HL-60/S4 treated with phorbol 12-myristate 13-acetate at 8.2 ng/mL for 4 days and 3 days (cell line): ENCODE measurements around the gene CCDC92B.
"Not testable (repeated sequence)": the region's sequence is repeated elsewhere in the genome, so short reads cannot be mapped to it uniquely, and the experiment has no call there.

Experiments used
- in situ Hi-C: fragments of 300-500 bp; cut with MboI; formaldehyde crosslinking; loops from 2 replicates; pipeline ENCODE4 v1.15.0; 2022; ENCODE audit warnings: low sequenced_read_pairs

Gene CCDC92B

DNA sequence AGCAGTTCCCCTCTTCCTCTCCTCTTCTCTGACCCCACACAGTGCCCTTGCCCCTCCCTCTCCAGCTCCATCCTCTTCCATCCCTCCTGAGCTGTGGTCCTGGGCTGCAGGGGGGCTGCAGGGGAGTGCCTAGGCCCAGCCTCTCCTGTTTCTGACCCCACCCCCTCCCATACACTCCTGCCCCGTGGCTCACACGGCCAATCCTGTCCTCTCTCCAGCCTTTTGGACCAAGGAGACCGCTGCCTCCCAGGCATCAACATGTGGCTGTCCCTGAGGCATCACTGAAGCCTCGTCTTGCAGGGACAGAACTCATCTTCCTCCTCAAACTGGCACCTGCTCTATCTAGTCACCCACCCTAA lies 44.6 kb downstream of the CCDC92B start:
- in situ Hi-C loops: no loop called here

DNA sequence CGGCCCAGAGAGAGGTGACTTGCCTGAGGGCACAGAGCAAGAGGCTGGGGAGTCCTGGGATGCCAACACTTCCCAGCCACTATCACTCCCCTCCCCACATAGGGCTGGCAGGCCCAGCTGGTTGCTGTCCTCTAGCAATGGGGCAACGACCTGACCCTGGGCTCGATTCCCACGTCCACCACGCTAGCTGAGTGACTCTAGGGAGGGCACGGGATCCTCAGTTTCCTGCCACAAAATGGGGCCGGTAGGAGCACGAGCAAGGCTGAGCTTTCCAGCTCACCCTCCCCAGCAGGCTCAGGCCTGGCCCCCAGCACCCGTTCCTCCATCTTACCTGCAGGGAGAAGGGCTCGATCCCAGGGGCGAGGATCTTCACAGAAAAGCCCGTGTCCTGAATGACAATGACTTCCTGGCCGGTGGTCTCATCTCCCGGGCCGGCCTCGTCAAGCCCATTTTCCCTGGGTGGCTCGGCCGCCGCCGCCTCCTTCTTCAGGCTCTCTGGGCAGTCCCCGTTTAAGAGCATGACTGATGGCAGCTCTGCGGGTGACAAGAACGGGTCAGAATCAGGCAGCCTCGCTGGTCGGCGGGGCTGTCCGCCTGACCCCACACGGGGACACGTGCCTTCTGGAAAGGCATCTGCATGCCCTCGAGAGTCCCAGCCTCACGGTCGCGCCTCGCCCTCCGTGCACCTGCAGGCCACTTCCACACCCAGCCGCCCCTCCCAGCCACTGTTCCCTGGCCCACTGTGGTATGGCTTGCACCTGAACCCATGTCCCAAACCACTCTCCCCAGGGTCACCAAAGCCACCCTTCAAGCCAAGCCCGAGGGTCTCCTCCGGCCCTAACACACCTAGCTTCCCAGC lies 45.2 kb downstream of the CCDC92B start:
- in situ Hi-C loops: no loop called here

DNA sequence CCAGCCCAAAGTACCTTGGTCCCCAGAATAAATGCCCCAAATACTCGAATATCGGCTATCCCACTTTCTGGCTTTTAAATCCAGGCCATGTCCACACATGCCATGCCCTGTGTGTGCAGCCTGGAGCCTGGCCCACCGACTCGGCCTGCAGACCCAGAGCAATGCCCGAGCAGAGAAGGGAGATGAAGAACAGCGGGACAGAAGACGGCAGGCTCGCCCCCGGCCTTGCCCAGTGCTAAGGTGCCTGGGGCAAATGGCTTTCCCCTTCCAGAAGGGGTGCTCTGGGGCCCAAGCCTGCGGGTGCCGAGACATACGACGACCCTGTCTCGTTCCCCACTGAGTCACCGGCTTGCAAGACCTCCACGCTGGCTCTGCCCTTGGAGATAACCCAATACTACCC lies 45.8 kb downstream of the CCDC92B start:
- in situ Hi-C loops: no loop called here

DNA sequence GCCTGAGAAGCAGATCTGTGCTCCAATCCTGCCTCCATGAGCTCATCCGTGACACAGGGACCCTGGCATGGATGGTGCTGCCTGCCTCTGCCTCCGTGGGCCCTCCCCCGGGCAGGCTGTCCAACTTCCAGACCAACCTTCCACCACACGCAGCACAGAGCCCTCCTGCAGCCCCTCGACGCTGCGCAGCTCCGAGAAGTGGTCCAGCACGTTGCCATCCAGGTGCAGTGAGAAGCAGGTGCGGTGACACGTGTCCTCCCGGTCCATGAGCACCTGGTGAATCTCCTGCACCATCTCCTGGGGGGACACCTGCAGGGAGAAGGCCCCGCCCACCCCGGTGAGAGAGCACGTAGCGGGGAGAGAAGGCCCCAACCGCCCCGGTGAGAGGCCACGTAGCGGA lies 46.3 kb downstream of the CCDC92B start:
- in situ Hi-C loops: no loop called here

DNA sequence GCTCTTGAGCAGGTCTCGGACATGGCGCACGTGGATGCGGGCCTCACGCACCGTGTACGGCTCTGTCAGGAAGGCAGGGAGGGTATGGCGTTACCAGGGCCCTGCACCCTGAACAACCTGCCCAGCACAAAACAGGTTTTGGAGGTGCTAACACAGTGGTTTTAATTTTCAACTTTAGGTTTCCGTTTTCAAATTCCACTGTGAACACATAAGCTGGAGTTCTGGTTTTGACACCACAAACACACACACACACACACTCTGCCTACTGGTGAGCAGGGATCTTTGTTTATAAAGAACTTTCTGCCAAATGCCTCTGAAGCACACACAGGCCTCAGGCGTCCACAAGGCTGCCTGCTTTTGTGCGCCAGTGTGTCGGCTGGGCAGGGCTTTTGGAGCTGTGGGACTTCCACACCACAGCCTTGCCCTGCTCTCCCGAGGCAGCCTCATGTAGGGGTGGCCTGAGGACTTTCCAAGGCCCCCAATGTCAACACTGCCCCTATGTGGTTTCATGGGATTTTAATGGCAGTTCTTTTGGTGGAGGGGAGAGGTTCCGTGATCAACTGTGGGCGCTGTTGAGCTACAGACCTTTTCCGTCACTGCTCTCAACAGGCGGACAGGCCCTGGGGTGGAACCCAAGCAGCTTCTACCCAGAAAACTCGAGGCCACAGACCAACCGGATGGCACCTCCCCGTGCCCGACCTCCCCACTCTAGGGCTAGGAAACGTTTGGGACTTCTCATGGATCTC lies 47.3 kb downstream of the CCDC92B start:
- in situ Hi-C loops: no loop called here

DNA sequence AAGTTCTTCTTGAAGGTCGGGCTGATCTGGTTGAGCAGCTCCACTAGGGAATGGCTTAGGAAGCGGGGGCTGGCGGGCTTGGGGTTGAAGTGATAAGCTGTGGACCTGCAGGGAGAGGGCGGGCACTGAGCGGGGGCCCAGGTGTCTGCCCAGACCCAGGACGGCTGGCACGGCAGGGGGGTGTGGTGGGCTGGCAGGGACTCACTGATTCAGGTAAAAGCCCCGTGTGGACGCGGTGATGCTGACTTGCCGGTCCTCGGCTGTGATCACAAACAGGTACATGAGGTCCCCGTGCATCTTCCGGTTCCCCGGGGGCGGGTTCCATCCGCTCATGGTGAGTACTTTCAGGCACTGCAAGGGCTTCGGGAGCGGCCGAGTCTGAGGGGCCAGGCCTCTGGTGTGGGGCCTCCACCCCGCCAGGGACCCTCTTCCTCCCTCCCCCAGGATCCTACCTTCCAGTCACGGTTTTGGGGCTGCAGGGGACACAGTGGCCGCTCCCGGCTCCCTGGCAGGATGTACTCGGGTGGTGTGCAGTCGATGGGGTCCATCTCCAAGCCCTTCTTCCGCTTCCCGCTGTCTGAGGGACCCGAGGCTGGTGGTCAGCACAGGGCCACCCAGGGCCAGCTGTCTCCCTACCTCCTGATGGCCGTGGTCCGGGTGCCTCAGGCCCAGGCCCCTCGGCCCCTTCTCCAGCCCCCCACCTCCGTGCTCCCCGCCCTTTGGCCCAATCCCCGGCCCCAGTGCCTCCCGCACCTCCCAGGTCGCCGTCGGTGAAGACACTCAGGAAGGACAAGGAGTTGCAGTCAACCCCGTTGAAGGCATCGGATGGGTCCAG lies 48.1 kb downstream of the CCDC92B start:
- in situ Hi-C loops: no loop called here

DNA sequence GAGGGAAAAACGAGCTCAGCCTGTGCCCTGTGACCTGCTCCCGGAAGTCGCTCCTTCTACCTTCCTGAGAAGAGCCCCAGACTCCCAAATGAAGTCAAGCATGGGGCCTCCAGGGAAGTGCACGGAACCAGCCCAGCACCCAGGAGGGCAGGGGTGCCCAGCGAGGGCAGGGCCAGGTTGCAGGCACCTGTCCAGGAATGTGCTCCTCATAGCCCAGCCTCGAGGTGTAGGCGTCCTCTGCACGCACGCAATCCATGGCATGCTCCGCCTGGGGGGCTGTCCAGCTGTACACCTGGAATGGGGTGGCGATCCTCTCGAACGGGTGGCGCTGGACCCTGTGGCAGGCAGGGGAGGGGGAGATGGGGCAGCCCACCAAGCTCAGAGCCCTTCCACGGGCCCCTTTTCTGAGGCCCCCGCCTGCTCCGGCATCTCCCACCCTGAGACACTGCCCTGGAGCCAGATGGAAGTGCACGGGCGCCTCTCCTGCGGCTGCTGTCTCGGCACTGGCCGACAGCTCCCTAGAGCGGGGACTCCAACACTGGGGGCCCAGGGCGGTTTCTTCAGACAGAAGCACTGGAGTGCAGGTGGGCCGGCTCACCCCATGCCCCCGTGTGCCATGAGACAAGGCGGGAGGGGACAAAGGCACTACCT lies 48.8 kb downstream of the CCDC92B start:
- in situ Hi-C loops: no loop called here

DNA sequence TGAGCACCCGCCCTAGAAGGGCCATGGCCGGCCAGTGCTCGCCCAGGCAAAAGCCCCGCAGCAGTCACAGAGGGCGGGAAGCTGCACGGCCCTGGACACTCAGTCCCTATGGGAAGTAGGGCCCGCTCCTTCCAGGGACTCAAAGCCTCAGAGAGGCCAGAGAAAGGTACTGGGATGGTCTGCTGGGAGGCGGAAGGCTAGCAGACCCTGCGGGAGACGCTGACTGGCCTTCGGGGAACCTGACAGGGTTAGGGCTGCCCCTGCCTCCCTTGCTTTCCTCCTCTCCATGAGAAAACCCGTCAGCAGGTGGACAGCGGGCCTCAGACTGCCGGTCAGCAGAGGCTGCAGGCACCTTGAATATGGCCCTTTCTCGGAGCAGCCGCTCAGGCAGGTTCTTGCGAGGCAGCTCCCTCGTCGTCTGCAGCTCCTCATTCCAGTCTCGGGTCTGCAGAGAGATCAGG lies 49.4 kb downstream of the CCDC92B start:
- in situ Hi-C loops: no loop called here

DNA sequence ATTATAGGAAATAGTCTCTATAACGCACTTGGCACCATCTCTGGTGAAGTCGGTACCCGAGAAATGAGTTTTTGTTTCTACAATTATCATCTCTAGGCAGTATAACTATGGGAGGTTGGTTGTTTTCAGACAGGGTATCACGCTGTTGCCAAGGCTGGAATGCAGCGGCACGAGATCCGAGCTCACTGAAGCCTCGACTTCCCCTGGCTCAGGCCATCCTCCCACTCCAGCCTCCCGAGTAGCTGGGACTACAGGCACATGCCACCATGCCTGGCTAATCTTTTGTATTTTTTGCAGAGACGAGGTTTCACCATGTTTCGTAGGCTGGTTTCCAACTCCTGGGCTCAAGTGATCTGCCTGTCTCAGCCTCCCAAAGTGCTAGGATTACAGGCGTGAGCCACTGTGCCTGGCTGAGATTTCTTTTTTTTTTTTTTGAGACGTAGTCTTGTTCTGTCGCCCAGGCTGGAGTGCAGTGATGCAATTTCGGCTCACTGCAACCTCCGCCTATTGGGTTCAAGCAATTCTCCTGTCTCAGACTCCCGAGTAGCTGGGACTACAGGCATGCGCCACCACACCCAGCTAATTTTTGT lies 50.1 kb downstream of the CCDC92B start:
- in situ Hi-C loops: not testable (repeated sequence)

DNA sequence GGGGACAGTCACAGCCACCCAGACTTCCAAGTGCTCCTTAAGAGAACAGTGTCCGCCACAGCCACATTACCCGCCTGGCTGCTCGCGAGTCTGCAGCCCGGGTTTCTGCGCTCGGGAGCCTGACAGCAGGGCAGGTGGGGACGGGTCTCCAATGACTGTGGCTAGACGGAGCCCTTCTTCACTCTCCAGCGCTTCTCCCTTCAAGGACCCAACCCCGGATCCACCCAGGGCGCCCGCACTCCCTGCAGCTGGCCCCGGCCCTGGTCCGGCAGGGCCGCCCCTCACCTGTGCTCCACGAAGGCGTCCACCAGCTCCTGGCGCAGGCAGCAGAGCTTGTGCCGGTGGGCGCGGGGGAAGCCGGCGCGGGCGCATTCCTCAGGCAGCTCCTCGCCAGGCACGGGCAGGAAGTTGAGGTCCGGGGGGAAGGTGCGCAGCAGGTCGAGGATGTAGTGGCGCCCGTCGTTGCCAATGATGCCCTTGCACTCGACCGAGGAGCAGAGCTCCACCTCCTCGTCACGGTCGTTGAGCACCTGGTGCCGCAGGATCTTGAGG lies 51.8 kb downstream of the CCDC92B start:
- in situ Hi-C loops: no loop called here

DNA sequence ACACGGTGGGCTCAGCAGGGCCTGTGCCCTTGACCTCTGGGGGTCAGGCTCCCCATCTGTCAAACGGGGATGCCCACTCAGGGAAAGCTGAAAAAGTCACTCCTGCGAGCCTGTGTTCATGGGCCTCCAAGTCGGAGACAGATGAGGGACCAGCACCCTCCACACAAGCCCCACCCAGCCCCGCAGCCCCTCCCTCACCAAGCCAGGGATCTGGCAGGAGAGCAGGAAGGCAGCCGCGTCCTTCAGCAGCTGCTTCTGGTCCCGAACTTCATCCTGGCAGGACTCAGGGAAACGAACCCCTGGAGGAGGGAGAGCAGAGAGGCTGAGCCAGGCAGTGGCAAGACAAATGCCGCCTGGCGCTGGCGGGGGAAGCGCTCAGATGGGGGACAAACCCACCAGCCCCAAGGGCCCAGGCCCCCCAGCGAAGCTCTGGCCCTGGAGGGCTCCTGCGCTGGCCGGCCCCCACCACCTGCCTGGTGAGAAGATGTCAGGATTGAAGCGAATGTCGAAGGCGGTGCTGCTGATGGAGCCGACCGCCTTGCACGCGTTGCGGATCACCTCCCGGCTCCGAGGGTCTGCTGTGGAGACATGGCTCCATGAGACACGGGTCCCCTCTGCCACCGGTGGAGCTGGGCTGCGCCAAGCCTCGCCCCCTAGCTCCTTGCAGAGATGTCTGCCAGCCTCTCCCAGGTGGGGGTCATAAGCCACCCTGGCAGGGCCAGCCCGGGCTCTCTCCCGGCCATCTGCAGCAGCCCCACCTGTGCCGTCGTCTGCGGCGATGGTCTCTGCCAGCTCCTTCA lies 53.3 kb downstream of the CCDC92B start:
- in situ Hi-C loops: no loop called here

DNA sequence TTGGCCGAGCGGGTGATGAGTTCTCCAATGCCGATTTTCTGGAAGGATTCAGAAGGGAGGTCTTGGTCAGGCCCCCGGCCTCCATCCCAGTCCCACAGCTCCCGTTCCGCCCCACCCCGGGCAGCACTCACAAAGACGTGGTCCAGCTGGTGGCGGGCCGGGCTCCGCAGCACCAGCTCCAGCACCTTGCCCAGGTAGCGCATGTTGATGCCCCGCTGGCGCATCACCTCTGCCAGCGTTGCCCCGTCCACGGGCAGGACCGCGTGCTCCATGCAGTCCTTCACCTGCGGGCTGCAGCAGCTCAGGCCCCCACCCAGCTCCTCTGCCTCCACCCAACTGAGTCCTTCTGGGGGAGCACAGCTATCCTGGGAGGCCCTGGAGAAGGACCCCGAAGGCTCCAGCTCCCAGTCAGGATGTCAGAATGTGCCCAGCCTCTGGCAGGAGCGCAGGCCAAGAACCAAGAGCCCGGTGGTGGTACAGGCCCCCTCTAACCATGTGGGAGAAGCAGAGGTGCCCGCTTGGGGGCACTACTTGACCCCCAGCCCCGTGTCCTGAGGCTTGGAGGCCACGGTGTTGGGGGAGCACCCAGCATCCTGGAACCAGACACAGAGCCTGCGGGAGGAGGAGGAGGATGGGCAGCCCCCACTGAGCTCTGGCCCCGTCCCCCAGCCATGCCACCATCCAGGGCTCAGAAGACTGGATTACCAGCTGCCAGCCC lies 54.0 kb downstream of the CCDC92B start:
- in situ Hi-C loops: no loop called here

DNA sequence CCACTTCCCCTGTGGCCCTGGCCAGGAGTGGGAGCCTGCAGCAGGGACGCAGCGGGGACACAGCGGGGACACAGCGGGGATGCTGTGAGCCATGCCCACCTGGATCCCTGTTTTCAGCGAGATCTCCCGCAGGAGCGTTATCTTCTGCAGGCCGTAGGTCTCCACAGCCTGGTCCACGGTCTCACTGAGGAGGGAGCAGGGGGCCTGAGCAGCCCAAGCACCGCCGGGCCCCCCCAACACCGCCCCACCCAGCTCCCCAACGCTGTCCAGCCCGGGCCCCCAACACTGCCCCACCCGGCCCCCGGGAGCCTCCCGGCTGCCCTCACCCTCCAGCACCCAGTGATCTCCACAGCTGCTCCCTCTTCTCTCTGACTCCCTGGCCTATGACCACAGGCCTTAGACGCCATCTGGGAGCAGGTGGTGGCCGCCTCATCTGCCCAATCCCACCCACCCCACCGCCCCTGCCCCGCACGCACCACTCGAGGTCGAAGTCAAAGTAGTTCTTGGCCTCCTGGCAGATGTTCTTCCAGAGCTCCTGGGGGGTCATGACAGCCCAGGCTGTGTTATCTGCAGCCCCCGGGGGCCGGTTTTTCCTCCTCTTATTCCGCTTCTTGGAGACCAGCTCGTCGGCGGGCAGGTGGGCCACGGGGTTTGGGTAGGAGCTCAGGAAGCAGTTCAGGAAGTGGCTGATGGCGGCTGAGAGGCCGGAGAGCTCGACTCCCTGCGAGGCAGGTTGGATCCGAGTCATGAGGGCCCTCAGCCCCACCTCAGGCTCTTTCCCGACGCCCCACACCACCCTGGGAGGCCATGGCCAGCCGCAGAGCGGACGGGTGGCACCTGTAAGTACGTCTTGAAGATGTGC lies 54.8 kb downstream of the CCDC92B start:
- in situ Hi-C loops: no loop called here

DNA sequence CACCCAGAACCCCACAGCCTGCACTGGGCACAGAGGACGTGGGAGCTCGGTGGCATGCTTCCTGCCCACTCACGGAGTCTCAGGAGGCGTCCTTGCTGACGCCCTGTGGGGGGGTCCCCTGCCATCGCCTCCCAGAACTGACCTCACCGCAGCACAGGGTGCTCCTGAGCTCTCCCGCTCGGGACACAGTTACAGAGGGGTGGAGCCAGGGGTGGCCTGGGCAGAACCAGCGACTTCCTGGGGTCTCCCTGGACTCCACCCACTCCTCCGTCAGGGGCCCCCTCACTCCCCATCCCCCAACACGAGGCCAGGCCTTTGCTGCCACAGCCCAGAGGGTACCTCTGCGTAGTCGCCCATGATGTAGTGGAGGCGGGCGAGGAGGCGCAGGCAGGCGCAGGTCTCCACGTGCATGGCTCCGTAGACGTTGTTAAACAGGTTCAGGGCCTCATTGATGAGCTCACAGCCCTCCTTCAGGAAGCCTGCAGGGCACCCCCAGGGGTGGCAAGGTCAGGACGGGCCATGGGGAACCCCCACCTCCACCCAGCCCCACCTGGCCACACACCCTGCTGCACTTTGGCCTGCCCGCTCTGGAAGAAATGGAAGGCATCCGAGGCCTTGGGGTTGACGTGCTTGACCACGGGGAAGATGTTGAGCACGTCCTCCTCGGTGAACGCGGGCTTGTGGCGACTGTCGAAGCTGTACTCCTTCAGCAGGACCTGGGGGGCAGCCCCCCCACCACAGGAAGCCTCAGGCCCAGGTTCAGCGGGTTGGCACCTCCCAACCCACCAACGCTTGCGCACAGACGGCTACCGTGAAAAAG lies 55.7 kb downstream of the CCDC92B start:
- in situ Hi-C loops: no loop called here

DNA sequence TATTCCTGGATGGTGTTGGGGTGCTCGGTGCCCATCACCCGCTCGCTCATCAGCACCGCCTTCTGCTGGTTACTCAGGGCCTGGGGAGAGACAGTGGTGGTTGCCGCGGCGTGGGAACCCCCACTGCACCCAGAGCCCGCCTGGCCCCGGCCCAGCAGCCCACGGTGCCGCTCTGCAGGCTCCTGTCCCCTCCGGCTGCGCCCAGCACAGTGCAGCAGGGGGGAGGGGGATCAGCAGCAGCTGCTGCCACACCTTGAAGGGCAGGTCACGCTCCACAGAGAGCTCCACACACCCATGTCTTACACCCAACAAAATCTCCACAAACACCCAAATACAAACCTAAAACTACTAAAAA lies 56.7 kb downstream of the CCDC92B start:
- in situ Hi-C loops: no loop called here

DNA sequence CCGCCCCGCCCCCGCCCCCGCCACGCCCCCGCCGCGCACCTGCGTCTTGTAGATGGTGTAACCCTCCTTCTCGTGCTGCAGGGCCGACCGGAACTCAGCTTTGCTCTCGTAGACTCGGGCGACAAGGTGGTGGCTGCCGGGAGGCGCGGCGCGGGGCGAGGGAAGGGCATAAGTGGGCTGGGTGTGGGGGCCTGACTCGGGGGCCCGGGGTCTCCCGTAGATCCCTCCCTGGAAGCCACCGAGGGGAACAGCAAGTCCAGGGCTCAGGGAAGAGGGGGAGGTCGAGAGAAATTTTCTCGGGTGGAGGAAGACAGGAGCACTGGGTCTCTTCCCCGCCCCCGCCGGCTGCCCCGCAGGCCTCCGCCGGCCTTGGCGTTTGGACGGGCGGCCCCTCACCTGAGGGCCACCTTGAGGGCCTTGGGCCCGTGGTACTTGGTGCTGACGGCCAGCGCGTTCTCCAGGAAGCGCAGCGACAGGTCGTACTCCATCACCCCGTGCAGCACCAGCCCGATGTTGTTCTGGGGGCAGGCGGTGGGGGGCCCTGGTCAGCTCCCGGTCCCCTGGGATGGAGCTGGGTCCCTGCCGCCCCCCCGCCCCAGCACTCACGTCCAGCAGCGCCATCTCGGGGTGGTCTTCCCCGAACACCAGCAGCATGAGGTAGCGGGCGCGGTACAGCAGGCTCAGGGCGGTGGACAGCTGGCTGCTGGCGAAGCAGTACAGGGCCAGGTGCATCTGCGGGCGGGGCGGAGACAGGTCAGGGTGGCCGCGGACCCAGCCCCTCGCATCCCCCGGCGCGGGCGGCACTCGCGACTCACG lies 57.3 kb downstream of the CCDC92B start:
- in situ Hi-C loops: no loop called here
